GM19023 (cell line): ENCODE results near the gene LTBR.
"Not testable (repeated sequence)": the region's sequence is repeated elsewhere in the genome, so short reads cannot be mapped to it uniquely, and the experiment has no call there.

Experiments used
- ATAC-seq: cut with Tn5 transposase; IDR thresholded peaks from one replicate; pipeline ENCODE4 v1.9.1; 2021; ENCODE audit warnings: mild to moderate bottlenecking, moderate library complexity; ENCODE audit not compliant: unreplicated experiment

LTBR gene

DNA sequence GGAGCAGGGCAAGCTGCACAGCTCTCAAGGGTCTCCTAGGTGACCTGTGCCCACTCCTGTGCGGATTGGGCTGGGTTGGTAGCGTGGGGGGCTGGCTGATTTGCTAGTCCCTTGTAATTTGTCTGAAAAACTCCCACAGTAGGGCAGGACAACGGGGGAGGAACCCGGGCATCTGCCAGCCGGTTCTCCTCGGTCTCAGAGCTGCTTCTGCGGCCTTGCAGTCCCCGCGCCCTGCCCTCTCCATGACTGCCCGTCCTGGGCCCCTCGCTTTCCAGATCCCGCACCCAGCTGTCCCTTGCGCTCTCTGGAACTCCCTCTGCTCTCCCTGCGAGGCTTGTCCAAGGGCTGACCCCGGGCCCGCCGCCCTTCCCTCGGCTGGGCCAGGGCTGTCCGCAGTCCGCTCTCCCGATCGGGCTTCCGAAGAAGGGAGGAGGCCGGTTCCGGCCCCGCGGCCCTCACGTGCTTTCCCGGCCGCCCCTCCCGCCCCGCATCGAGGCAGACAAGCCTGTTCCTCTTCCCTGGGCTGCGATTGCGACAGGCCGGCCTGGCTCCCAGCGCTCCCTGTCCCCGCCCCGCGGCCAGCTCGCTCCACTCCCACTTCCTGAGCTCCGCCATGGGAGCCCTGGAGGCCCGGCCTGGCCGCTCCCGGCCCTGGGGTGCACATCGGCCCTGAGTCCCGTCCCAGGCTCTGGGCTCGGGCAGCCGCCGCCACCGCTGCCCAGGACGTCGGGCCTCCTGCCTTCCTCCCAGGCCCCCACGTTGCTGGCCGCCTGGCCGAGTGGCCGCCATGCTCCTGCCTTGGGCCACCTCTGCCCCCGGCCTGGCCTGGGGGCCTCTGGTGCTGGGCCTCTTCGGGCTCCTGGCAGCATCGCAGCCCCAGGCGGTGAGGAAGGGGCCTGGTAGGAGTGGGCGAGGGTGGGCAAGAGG is at the start of gene LTBR:
Gene LTBR (plus strand): TSS at position 591 of the 927 bp plus-strand sequence. CDS start 197 bp downstream, at position 788.
- ATAC-seq: no peak

GRCh38 chr12:6334359-6334758 is 49.6 kb upstream of the LTBR start:
- no peak for ATAC-seq

GRCh38 chr12:6334940-6335450 is 49.0 kb upstream of the LTBR start:
- ATAC-seq: no peak

- no peak for ATAC-seq
These were observed 48.4 kb upstream of the LTBR start for GRCh38 chr12:6335451-6336078.

GRCh38 chr12:6336079-6336888 is 47.7 kb upstream of the LTBR start:
- no peak for ATAC-seq

GRCh38 chr12:6336889-6337853 is 46.8 kb upstream of the LTBR start:
- no peak for ATAC-seq

DNA sequence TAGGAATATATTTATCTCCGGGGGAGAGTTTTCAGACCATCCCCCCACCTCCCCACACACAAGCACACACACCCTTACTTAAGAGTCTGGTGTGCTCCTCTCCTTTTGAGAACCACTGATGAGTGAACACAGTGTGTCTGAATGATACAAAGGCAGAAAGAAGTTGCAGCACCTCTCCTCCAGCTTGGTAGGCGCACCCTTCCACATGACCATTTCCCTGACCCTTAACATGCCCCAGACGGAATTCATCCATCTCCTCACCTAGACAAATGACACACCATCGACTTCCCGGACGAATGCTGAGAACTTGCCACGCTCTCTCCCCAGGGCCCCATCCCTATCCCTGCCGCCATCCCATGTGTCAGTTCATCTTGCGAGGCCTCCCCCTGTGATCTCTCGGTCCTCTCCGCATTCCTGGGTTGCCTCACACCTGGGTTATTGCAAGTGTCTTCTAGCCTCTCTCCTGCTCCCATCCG is 46.0 kb upstream of the LTBR start:
- no peak for ATAC-seq

DNA sequence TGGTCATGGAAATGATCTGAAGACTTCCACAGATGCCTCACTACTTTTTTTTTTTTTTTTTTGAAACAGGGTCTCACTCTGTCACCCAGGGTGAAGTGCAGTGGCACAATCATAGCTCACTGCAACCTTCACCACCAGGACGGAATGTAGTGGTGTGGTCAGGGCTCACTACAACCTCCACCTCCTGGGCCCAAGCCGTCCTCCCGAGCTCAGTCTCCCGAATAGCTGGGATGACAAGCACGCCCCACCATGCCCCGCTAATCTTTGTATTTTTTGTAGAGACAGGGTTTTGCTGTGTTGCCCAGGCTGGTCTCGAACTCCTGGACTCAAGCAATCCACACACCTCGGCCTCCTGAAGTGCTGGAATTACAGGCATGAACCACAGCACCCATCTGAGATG is 45.4 kb upstream of the LTBR start:
- ATAC-seq: not testable (repeated sequence)

- no peak for ATAC-seq
These were observed 45.0 kb upstream of the LTBR start for GRCh38 chr12:6338955-6339354.

DNA sequence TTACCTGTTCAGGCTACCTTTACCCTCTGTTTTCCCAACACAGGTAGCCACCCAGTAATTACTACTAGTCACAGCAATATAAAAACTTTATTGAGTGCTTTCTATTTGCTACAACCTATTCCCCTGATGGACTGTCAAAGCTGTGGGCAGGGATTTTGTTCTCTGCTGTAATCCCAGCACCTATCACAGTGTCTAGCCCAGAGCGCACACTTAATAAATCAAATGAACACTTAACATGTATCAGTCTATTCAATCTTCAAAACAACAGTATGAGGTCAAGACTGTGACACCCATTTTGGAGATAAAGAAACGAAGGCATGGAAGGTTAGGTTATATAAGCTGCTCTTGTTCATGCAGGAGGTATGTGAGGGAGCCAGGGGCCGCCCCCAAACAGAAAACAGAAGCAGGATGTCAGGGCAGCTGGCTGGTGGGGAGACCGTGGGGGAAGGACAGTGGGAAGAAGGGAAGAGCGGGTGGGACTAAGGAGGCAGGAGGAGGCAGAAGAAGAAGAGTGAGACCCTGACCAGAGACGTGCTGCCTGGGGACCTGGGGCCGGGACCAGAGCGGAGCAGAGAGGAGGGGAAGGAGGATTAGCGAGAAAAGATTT is 43.8 kb upstream of the LTBR start:
- ATAC-seq: no peak

GRCh38 chr12:6340745-6341416 is 43.1 kb upstream of the LTBR start:
- no peak for ATAC-seq

- peak; percentile 50 for ATAC-seq
These were observed 42.4 kb upstream of the LTBR start, which contains the start of gene TNFRSF1A for GRCh38 chr12:6341417-6342139. TSS of gene TNFRSF1A (minus strand) at chr12:6342076. CDS start at chr12:6341814, 262 bp downstream.

- ATAC-seq: no peak
These were observed 41.6 kb upstream of the LTBR start for GRCh38 chr12:6342140-6342889.

GRCh38 chr12:6343518-6343917 is 40.4 kb upstream of the LTBR start:
- ATAC-seq: no peak

GRCh38 chr12:6344101-6344660 is 39.8 kb upstream of the LTBR start:
- ATAC-seq: not testable (repeated sequence)

DNA sequence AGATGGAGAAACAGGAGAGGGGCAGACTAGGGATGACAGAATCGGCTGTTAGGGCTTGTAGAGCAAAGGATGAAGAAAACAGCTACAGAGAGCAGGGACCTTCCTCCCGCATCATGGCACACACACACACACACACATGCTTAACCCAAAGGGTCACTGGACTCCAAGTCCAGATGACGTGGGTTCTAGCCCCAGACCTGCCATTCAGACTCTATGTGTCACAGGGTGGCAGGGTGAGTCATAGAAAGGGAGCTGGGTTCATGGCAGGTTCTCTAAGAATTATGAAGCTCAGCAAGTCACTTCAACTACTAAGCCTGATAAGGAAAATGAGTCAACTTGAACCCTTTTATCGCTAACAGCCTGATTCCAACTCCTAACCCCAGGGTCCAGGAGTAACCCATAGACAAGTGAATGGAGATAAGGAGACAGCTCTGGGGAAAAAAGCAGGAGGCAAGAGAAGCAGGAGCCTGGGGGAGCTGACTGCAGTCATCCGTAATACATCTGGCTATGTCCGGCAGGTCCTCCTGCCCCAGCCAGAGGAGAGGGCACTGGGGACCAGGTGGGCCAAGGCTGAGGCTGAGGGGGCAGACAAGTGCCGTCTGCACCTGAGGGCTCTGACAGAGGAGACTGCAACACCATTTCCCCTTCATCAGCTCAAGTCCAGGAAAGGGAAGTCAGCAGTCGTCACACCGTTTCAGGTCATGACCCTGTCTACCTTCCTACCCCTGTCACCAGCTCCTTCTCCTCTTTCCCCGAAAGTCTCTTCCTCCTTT is 38.5 kb upstream of the LTBR start:
- ATAC-seq: no peak
